ENCODE data around the gene C2orf72. TPM values are rescaled to one million over a fixed set of nuclear protein-coding genes. Genes with fewer than 3 reads are reported as not detected.

The C2orf72 gene
- total and polyA plus RNA-seq, 2 donors (not counting 3 experiments of a cell fraction or from before 2014, with no cell fraction given): 0.01 to 0.11 TPM

GRCh38 chr2:230996661-230997060 is 40.7 kb upstream of the C2orf72 start:
- no peak overlapping the region for H2AFZ ChIP-seq (ENCODE audit: low read depth, low read length)
- no peaks in the 10 kb centered on the region for H3K36me3 ChIP-seq (ENCODE audit: control insufficient read depth in 2 of 2, extremely low read depth in 1 of 2, insufficient read depth in 2 of 2, low read length in 2 of 2)
- peaks cover 8 to 11% of the 10 kb centered on the region in 2 experiments for H3K27me3 ChIP-seq (ENCODE audit: control insufficient read depth in 2 of 2, insufficient read depth in 2 of 2, low read length in 2 of 2)
- no TSS peak for BruUV-seq (replicated peaks)
- no peaks in the 10 kb centered on the region for H3K9me1 ChIP-seq (replicated peaks; ENCODE audit: control insufficient read depth, extremely low read depth, insufficient read depth, low read length)
- no peak for DNase-seq (ENCODE audit: low read depth, low spot score)
- H3K9ac ChIP-seq (replicated peaks; ENCODE audit: extremely low read depth, insufficient read depth, low read length): no peak overlapping the region
- TF ChIP-seq JUN (IDR thresholded peaks at IDR 0.05; ENCODE audit: borderline replicate concordance, insufficient read depth, insufficient read length, low read depth): no peak
- no peak for TF ChIP-seq POLR2A (IDR thresholded peaks at IDR 0.05; ENCODE audit: low read depth, low read length)
- no peak for TF ChIP-seq POLR2AphosphoS5 (IDR thresholded peaks at IDR 0.05; ENCODE audit: insufficient read depth, low read depth, low read length)
- no peak for TF ChIP-seq EZH2 (IDR thresholded peaks at IDR 0.05; ENCODE audit: borderline replicate concordance, low read depth, low read length, severe bottlenecking)
- TF ChIP-seq, protein P1, sequence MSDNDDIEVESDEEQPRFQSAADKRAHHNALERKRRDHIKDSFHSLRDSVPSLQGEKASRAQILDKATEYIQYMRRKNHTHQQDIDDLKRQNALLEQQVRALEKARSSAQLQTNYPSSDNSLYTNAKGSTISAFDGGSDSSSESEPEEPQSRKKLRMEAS (IDR thresholded peaks at IDR 0.05; ENCODE audit: insufficient read depth, insufficient read length): no peak
- TF ChIP-seq, protein P2, sequence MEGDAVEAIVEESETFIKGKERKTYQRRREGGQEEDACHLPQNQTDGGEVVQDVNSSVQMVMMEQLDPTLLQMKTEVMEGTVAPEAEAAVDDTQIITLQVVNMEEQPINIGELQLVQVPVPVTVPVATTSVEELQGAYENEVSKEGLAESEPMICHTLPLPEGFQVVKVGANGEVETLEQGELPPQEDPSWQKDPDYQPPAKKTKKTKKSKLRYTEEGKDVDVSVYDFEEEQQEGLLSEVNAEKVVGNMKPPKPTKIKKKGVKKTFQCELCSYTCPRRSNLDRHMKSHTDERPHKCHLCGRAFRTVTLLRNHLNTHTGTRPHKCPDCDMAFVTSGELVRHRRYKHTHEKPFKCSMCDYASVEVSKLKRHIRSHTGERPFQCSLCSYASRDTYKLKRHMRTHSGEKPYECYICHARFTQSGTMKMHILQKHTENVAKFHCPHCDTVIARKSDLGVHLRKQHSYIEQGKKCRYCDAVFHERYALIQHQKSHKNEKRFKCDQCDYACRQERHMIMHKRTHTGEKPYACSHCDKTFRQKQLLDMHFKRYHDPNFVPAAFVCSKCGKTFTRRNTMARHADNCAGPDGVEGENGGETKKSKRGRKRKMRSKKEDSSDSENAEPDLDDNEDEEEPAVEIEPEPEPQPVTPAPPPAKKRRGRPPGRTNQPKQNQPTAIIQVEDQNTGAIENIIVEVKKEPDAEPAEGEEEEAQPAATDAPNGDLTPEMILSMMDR (IDR thresholded peaks at IDR 0.05; ENCODE audit: extremely low read depth in 1 of 2, insufficient read depth in 1 of 2, low read depth in 1 of 2, low read length in 2 of 2): no peak
- TF ChIP-seq MYC (IDR thresholded peaks at IDR 0.05; ENCODE audit: low read depth, low read length): no peak
- TF ChIP-seq GATA2 (IDR thresholded peaks at IDR 0.05; ENCODE audit: insufficient read depth, insufficient read length, low read depth, low read length): no peak
- no peak for TF ChIP-seq FOS (IDR thresholded peaks at IDR 0.05; ENCODE audit: borderline replicate concordance, insufficient read depth, low read length)
- intact Hi-C loops (cut with micrococcal nuclease) (no loop called here), dilution Hi-C loops (cut with MboI; ENCODE audit: extremely low pct_ligation_motif_present, low sequenced_read_pairs) (no loop called here)
- H3K27ac ChIP-seq (ENCODE audit: insufficient read depth, low read depth, low read length): no peak overlapping the region
- no peaks in the 10 kb centered on the region for H3K79me2 ChIP-seq (ENCODE audit: control insufficient read depth, insufficient read depth, low read length)
- POLR2A ChIA-PET: no interaction called here
- H3K4me1 ChIP-seq (ENCODE audit: control insufficient read depth, extremely low read depth, insufficient read depth, low read length): no peaks in the 10 kb centered on the region
- CTCF ChIA-PET: interaction anchor here (1.5 kb wide), 1 partner anchor 9 kb away, joined by 4 read pairs; no protein-coding TSS in a partner anchor
- no peak for FAIRE-seq
- no peaks in the 10 kb centered on the region for H4K20me1 ChIP-seq (replicated peaks; ENCODE audit: control insufficient read depth, extremely low read depth, insufficient read depth, low read length)
- no peak overlapping the region for H3K4me3 ChIP-seq (replicated peaks in 1 of 3; ENCODE audit: insufficient read depth in 1 of 3, low read depth in 1 of 3, low read length in 3 of 3)
- no peaks in the 10 kb centered on the region for H3K9me3 ChIP-seq (replicated peaks; ENCODE audit: control insufficient read depth, insufficient read depth, low read length)
- H3K4me2 ChIP-seq (ENCODE audit: insufficient read depth, low read length): no peak overlapping the region

Measured in endothelial cell of umbilical vein (primary cell).